GM12872 (cell line): ENCODE data around the gene MMP12.

Source experiments
- TF ChIP-seq, protein P1 (sequence below): IDR thresholded peaks from 3 replicates; pipeline ENCODE4 v1.5.1; 2011; ENCODE audit warnings: low read depth, mild to moderate bottlenecking, low read length, moderate library complexity; ENCODE audit not compliant: insufficient read depth

Gene MMP12

DNA sequence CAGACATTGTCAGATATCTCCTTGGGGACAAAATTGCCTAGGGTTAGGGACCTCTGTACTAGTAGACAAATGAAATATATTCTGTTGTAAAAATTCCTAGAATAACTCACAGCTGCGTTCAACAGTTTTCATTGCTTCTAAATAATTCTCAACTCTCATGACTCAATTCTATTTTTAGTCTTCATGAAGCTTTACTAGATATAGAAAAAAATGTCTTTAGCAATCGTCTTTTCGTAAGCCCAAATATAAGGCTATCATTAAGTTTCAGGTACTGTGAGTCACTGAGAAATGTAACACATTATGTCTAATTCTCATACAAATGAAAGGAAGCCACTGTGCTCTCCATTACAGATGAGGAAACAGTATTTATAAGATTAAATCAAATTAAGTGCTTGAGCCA lies 6.4 kb downstream of the MMP12 start:
- TF ChIP-seq, protein P1, sequence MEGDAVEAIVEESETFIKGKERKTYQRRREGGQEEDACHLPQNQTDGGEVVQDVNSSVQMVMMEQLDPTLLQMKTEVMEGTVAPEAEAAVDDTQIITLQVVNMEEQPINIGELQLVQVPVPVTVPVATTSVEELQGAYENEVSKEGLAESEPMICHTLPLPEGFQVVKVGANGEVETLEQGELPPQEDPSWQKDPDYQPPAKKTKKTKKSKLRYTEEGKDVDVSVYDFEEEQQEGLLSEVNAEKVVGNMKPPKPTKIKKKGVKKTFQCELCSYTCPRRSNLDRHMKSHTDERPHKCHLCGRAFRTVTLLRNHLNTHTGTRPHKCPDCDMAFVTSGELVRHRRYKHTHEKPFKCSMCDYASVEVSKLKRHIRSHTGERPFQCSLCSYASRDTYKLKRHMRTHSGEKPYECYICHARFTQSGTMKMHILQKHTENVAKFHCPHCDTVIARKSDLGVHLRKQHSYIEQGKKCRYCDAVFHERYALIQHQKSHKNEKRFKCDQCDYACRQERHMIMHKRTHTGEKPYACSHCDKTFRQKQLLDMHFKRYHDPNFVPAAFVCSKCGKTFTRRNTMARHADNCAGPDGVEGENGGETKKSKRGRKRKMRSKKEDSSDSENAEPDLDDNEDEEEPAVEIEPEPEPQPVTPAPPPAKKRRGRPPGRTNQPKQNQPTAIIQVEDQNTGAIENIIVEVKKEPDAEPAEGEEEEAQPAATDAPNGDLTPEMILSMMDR: no peak

DNA sequence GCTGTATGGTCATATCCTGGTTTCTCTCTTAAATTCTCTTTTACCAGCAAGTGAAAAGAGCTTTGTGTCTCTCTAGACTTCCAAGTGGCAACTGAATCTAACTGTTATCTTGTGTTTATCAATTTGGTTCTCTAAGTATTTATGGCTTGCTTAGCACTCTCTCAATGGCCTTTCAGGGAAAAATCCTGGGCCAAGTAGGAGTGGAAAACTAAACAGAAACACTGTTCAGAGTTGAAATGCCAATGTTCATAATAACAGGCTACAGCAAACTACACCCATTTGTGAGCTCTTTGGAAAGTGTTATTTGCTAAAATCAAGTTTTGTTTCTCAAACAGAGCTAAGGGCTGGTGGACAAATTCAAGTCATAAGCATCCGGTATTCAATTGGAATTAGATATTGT lies 10.1 kb downstream of the MMP12 start:
- TF ChIP-seq, protein P1: no peak

DNA sequence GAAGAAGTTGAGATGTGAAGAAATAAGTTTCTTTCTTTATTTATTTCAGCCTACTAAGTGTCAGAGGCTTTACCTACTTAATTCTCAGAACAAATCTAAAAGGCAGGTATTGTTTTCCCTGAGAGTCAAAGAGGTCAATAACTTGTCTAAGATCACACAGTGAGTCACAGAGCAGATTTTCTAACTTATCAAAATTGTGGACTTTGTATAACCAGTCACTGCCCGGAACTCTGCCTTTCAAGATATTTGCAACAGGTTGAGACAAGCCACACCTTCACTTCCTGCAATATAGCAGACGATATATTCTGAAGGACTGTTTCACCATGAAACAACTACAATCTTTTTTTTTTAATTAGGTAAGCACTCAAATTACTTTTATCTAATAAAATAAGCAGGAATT lies 20.8 kb downstream of the MMP12 start:
- TF ChIP-seq, protein P1: no peak

DNA sequence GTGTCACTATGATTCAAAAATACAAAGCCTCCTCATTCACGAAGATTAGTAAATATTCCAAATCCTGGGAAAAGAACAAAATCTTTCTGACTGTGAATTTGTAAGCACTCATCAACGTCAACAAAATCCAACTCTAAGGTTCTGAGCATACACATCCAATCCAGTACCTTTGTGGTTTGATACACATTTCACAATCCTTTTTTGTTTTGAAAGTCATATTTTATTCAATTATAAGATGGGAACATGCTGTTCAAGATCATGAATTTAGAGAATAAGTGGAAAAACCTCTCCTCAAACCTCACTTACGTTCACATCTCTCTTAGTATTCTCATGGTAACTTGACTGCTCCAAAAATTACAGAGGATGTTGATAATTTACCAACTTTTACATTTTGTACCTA lies 21.7 kb downstream of the MMP12 start:
- TF ChIP-seq, protein P1: no peak

DNA sequence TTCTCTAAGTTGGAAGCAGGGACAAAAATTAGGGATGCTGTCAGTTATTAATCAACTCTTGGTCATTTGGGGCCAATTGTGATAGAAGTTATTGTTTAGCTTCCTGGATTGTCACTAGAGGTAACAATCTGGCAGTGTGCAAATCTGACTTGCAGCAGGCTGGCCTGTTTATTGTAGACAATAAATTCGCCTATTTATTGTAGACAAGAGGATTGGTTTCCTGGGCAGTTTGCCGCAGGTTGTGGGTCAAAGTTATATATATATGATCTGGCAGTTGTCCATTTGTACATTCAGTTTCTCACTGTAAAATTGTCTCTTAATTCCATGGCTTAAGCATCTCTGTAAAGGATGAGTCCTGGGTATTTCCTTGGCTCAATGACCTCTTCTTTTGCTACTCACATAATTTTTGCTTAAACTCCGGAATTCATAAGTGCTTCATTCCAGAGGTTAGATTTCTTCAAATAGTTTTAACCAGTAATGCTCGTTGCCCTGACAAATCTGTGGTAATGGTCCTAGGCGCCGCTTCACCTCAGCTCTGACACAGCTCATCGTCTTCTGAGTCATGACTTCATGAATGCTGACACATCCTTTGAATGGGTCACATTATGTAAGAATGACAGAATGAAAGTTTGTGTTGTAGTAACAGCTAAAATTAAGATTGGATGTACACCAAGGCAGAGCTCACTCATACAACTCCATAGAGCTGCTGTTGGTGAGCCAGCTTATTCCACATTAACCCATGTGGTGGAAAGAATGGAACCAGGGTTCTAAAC lies 23.6 kb downstream of the MMP12 start:
- TF ChIP-seq, protein P1: no peak

DNA sequence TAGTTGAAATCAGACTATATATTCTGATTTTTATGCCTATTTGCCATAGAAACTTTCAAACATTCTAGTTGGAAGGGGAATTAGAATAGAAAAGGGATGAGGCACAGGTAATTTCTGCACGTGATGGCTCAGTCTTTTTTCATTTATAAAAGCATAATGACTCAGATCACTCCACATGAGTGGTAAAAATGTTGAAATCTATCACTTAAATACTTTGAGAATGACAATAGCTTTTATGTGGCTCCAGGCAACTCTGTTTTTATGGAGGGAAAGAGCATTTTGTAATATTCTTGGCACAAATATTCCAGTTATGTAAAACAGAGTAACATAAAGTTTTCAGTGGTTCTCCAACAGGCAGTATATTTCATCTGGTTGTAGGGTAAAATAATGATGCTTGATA lies 25.5 kb downstream of the MMP12 start:
- TF ChIP-seq, protein P1: no peak

DNA sequence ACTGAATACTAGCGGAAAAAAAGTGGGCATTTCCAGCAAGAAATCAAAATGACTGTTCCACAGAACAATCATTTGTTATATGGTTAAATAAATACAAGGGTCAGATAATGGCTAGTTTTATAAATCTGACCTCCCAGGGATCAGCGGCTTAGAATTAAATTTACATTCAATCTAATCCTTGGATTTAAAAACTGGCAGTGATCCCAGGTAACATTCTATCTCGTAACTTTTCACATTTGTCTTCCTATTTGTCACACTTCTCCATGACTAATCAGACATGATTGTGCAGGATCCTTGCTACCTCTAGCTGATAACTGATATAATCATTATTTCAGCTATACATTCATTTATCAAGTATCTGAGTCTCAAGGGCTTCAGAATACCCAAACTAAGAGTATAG lies 28.5 kb downstream of the MMP12 start:
- TF ChIP-seq, protein P1: no peak
